ENCODE results near the gene EDC4. TPM values are rescaled to one million over a fixed set of nuclear protein-coding genes. Genes with fewer than 3 reads are reported as not detected.

Gene EDC4
- 72.7 and 73.4 TPM in 2 replicates for total RNA-seq (2021; fragmentation: NEBNext Ultra II Directional; extraction: Animal tissue kit (Norgen Biotek cat#: 25700))
- polyA plus RNA-seq (2011; rRNA removed), result 58.5 and 84.4 TPM in 2 replicates
- 57.7 TPM for polyA plus RNA-seq (2011; cell fraction: cytosol; rRNA removed)
- 359 TPM for polyA plus RNA-seq (2011; cell fraction: nucleus; rRNA removed)
- 59.7 to 78.8 TPM (median 67.7 TPM) in 4 replicates for polyA plus RNA-seq (2012, experiment 1 of 2)
- 44.4 TPM for polyA plus RNA-seq (2012, experiment 2 of 2)
- polyA plus RNA-seq (2013, experiment 1 of 2), result 37.5 TPM
- polyA plus RNA-seq (2013, experiment 2 of 2), result 37.5 TPM
- 67.8 and 99.2 TPM in 2 replicates for polyA minus RNA-seq (2011; rRNA and poly(A)+ RNA removed)
- polyA minus RNA-seq (2011; cell fraction: cytosol; rRNA and poly(A)+ RNA removed), result 60.8 TPM
- 60.0 TPM for polyA minus RNA-seq (2011; cell fraction: nucleus; rRNA and poly(A)+ RNA removed)
- long read RNA-seq, experiment 1, full-length matches to known transcripts, result 1 of 20 reads
- long read RNA-seq, experiment 1, partial matches to known transcripts, result 18 of 20 reads
- long read RNA-seq, experiment 1, other reads (novel, unspliced or antisense), result 1 of 20 reads
- long read RNA-seq, experiment 2, result 0 reads

GRCh38 chr16:67872631-67873434 is at the start of gene EDC4:
Gene EDC4 (plus strand): TSS chr16:67873052. CDS start chr16:67873262, 210 bp downstream.
- peaks cover 13% of the 10 kb centered on the region for H3K79me1 ChIP-seq (ENCODE audit: low read depth, low read length)
- no peak within 1 kb of the TSS for H3K4ac ChIP-seq (replicated peaks; ENCODE audit: insufficient read length, low read depth, low read length)
- H3K4me3 ChIP-seq (ENCODE audit: extremely low read depth in 1 of 4, insufficient read depth in 2 of 4, low read depth in 3 of 4, low read length in 4 of 4), result peak within 1 kb of the TSS; percentile 85 to 97 (median 93)
- 6% methylated on average over 65 of the region's 72 CpGs; no CpG with 5 or more reads in 1 of the 2 experiments for WGBS, 2 experiments (ENCODE audit: extremely low coverage in 1 of 2, insufficient coverage in 1 of 2, insufficient read length in 1 of 2, insufficient replicate concordance in 2 of 2, low coverage in 1 of 2, low lambda C conversion rate in 2 of 2, missing lambda C conversion rate in 1 of 2)
- H3K23ac ChIP-seq (ENCODE audit: insufficient read length), result no peak within 1 kb of the TSS
- H3K27ac ChIP-seq (ENCODE audit: low read depth, low read length), result peak within 1 kb of the TSS; percentile 53
- POLR2A ChIA-PET (ENCODE audit: partially characterized antibody), result interaction anchor here (0.6 to 2.7 kb wide), 18 partner anchors 9 to 115 kb away, joined by 3 to 19 read pairs (median 4); partner anchors contain the start of genes CENPT, NRN1L, NUTF2 and PSKH1
- CTCF ChIA-PET (ENCODE audit: partially characterized antibody), result interaction anchor here (0.6 to 21.8 kb wide), 8 partner anchors 10 to 200 kb away, joined by 3 to 623 read pairs (median 4); partner anchors contain the start of genes CTRL, LCAT, NRN1L and PSMB10
- no peak for FAIRE-seq
- H3K27me3 ChIP-seq (replicated peaks in 1 of 4; ENCODE audit: control insufficient read depth in 3 of 4, extremely low read depth in 1 of 4, insufficient read depth in 3 of 4, low read length in 3 of 4), result no peaks in the 10 kb centered on the region
- H2BK15ac ChIP-seq (ENCODE audit: low read length), result 0 out of 2 replicates have a peak within 1 kb of the TSS, but pooled peaks have one; percentile 61
- H3K4me1 ChIP-seq (replicated peaks in 1 of 4; ENCODE audit: control insufficient read depth in 3 of 4, insufficient read depth in 4 of 4, low read length in 3 of 4), result peaks cover 0 to 7% (median 3%) of the 10 kb centered on the region in 4 experiments; a peak in 3 of 7 replicates
- H3K14ac ChIP-seq (ENCODE audit: insufficient read length), result no peak within 1 kb of the TSS
- no peak within 1 kb of the TSS for H3K56ac ChIP-seq (replicated peaks; ENCODE audit: insufficient read length, low read depth, low read length)
- H4K5ac ChIP-seq (ENCODE audit: insufficient read length, low read depth, low read length), result peak within 1 kb of the TSS; percentile 28
- no peaks in the 10 kb centered on the region for H3K9me3 ChIP-seq (ENCODE audit: insufficient read depth in 2 of 2, low read depth in 1 of 2, low read length in 1 of 2)
- H2BK120ac ChIP-seq (replicated peaks; ENCODE audit: low read depth, low read length), result no peak within 1 kb of the TSS
- H4K8ac ChIP-seq (ENCODE audit: extremely low read depth, insufficient read depth, low read length), result peak within 1 kb of the TSS; percentile 84
- peaks cover 2% of the 10 kb centered on the region; the same call in 1 of the 2 replicates for H3K23me2 ChIP-seq (ENCODE audit: low read depth, low read length)
- H2AFZ ChIP-seq (ENCODE audit: low read length), result peak within 1 kb of the TSS; percentile 54
- H2BK5ac ChIP-seq (ENCODE audit: low read depth, low read length), result peak within 1 kb of the TSS; percentile 81
- H3K36me3 ChIP-seq (ENCODE audit: control insufficient read depth in 2 of 4, insufficient read depth in 4 of 4, low read length in 3 of 4), result peaks cover 7 to 44% (median 27%) of the 10 kb centered on the region in 4 experiments
- peaks cover 3 to 30% of the 10 kb centered on the region in 2 experiments; a peak in 3 of 4 replicates for H3K79me2 ChIP-seq (ENCODE audit: control insufficient read depth in 1 of 2, insufficient read depth in 2 of 2, low read length in 2 of 2)
- H4K20me1 ChIP-seq (replicated peaks in 1 of 2; ENCODE audit: control insufficient read depth in 1 of 2, insufficient read depth in 2 of 2, low read length in 2 of 2), result peaks cover 7 to 12% of the 10 kb centered on the region in 2 experiments
- H2BK12ac ChIP-seq (ENCODE audit: low read depth, low read length), result peak within 1 kb of the TSS; percentile 29; the same call in 1 of the 2 replicates
- H3K18ac ChIP-seq (ENCODE audit: extremely low read depth, low read length), result no peak within 1 kb of the TSS; the same call in 1 of the 2 replicates
- H2AK5ac ChIP-seq (ENCODE audit: low read depth, low read length), result no peak within 1 kb of the TSS; the same call in 1 of the 2 replicates
- H4K91ac ChIP-seq (replicated peaks; ENCODE audit: insufficient read length, low read length), result peak within 1 kb of the TSS; percentile 41
- peak within 1 kb of the TSS; percentile 89 to 95 for H3K4me2 ChIP-seq (ENCODE audit: insufficient read depth in 1 of 2, low read depth in 2 of 2, low read length in 2 of 2)
- H3K9ac ChIP-seq (replicated peaks in 1 of 4; ENCODE audit: extremely low read depth in 1 of 4, low read depth in 3 of 4, low read length in 3 of 4), result peak within 1 kb of the TSS; percentile 74 to 99 (median 82)
- H2BK20ac ChIP-seq (ENCODE audit: low read length), result no peak within 1 kb of the TSS
- DNase-seq (ENCODE audit: low read depth in 1 of 2, low spot score in 2 of 2), result peak in 1 of 2 experiments; percentile 92
- TF ChIP-seq CTBP2 (IDR thresholded peaks at IDR 0.05; ENCODE audit: borderline replicate concordance, insufficient read depth, insufficient read length, low read length) (no peak), ZNF274 (IDR thresholded peaks at IDR 0.05; ENCODE audit: borderline replicate concordance, extremely low read depth, low read length) (no peak), CBX5 (IDR thresholded peaks at IDR 0.05; ENCODE audit: low read depth, low read length) (no peak), FOSL1 (IDR thresholded peaks at IDR 0.05; ENCODE audit: insufficient read depth, low read depth, low read length) (no peak), GABPA (IDR thresholded peaks at IDR 0.05; ENCODE audit: borderline replicate concordance, insufficient read depth, low read length) (peak; percentile 96), SP1 (IDR thresholded peaks at IDR 0.05; ENCODE audit: low read depth, low read length) (0 out of 2 replicates have a peak, but pooled peaks have one; percentile 43), RFX5 (IDR thresholded peaks at IDR 0.05; ENCODE audit: borderline replicate concordance, low read depth, low read length) (no peak), TBP (IDR thresholded peaks at IDR 0.05; ENCODE audit: low read depth, low read length) (peak; percentile 70; the same call in 1 of the 2 replicates)

All from H1 (cell line).